ENCODE data around the gene NR1D1. TPM values are rescaled to one million over a fixed set of nuclear protein-coding genes. Genes with fewer than 3 reads are reported as not detected.

NR1D1 gene
- 2.9 and 3.3 TPM in 2 replicates for total RNA-seq

DNA sequence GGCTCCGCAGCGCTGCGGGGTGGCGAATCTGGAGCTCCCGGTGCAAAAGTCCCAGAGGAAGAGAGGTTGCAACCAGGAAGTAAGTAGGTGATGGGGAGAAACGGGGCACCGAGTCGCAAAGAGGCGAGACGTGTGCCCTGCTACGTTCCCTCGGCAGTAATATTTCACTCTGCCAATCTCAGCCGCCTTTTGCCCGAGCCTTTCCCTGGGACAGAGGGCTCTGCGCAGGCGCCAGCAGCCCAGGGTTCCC lies at the start of gene NR1D1:
TSS of gene NR1D1 (minus strand) at position 171 of the 250 bp plus-strand sequence. CDS start 495 bp downstream, outside the sequence.

DNA sequence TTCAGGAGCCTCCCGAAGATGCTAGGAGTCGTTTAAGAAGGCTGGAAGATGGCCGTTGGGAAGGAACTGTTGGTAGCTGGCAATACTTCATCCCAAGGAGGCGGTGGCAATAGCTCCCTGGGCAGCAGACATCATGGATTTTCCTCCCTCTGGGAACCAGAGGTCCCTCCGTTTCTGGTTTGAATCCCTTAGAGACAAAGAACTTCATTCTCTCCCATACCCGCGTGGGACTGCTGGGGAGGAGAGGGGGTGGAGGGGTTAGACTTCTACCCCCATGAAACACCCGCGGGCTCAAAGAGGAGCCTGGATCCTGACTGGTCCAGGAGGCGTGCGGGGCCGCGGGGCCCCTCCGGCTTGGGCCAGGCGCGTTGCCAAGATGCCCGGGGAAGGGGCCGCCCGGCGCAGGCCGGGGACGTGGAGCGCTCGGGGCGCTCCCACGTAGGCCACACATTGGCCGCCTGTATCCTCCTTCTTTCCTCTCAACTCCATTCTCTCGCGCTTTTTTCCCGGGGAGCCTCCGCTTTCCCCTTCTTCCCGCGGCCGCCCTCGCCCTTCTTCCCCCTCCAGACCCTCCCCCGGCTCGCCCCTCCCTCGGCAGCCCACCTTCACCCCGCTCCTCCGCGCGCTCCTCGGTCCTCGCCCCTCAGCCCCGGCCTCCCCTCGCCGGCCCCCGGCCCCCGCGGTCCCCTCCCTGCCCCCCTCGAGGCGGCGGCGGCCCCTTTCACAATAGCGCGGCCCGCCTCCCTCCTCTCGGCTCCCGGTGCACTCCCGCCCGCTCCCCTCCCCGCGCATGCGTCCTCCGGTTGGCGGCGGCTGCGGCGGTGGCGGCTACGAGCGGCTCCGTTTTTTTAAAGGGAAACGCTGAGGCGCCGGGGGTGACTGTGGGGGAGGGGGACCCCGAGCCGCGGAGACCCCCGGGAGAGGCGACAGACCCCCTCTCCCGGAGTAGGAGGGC lies 21.1 kb upstream of the NR1D1 start, which contains the start of gene MSL1:
TSS of gene MSL1 (plus strand) at position 791 of the 955 bp plus-strand sequence. CDS start 642 bp downstream, outside the sequence.

DNA sequence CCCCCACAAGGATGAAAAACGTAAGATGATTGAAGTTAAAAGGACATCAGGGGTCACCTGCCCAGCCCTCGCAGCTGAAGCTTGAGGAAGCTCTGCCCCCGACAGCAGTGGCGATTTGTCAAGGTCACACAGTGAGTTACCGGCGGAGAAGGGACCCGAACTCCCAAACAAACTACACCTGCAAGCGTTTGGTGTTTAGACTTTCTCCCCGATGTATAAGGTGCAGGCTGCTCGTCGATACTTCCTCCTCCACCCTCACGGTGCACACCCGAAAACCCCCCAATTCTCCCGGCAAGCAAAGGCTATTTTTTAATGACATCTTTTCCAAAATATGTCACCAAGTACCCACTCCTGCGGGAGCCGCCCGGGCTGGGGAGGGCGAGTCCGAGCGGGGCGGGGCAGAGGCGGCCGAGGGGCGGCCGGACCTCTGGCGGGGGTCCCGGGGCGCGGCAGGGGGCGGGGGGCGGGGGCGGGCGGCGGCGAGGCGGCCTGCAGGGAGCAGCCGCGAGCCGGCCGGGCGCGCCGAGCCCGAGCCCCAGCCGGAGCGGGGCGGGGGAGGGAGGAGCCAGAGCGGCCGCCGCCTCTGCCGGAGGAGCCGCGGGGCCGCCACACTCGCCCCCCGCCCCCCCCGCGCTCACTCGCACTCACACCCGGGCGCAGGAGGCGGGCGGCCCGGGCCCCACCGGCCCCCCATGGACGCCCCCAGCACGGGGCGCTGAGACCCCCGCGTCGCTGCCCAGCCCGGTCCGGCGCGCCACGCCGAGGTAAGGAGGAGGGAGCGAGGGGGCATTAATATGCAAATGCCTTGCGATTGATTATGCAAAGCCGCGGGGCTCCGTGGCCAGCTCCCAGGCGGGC lies 37.8 kb downstream of the NR1D1 start, which contains the start of gene THRA:
TSS of gene THRA (plus strand) at position 637 of the 858 bp plus-strand sequence. CDS start 11,524 bp downstream, outside the sequence.

Other genes starting within 250 kb of the NR1D1 start
- not detected in 2 replicates for gene IKZF3, start 236.3 kb downstream of the NR1D1 start, total RNA-seq
- not detected in 2 replicates for gene ZPBP2, start 232.4 kb downstream of the NR1D1 start, total RNA-seq
- 4.1 and 8.4 TPM in 2 replicates for gene GSDMB, start 182.0 kb downstream of the NR1D1 start, total RNA-seq
- gene ORMDL3, start 173.0 kb downstream of the NR1D1 start, total RNA-seq, result 33.1 and 53.1 TPM in 2 replicates
- gene LRRC3C, start 172.9 kb downstream of the NR1D1 start, total RNA-seq, result not detected in 2 replicates
- not detected in 2 replicates for gene GSDMA, start 137.6 kb downstream of the NR1D1 start, total RNA-seq
- 102 and 174 TPM in 2 replicates for gene PSMD3, start 119.8 kb downstream of the NR1D1 start, total RNA-seq
- gene CSF3, start 85.1 kb downstream of the NR1D1 start, total RNA-seq, result 0.25 and 1.4 TPM in 2 replicates
- gene MED24, start 46.2 kb downstream of the NR1D1 start, total RNA-seq, result 39.4 and 49.5 TPM in 2 replicates
- 23.6 and 38.7 TPM in 2 replicates for gene THRA, start 37.6 kb downstream of the NR1D1 start, total RNA-seq
- 45.9 and 47.5 TPM in 2 replicates for gene MSL1, start 21.4 kb upstream of the NR1D1 start, total RNA-seq
- 24.7 and 31.1 TPM in 2 replicates for gene CASC3, start 39.9 kb upstream of the NR1D1 start, total RNA-seq
- 1.7 and 2.5 TPM in 2 replicates for gene RAPGEFL1, start 76.9 kb upstream of the NR1D1 start, total RNA-seq
- 5.6 and 6.4 TPM in 2 replicates for gene WIPF2, start 118.7 kb upstream of the NR1D1 start, total RNA-seq
- 24.0 and 41.8 TPM in 2 replicates for gene CDC6, start 187.3 kb upstream of the NR1D1 start, total RNA-seq
- 4.8 and 5.2 TPM in 2 replicates for gene RARA, start 208.6 kb upstream of the NR1D1 start, total RNA-seq